ENCODE measurements around the gene TXNRD1.
"Not testable (repeated sequence)": the region's sequence is repeated elsewhere in the genome, so short reads cannot be mapped to it uniquely, and the experiment has no call there.

The TXNRD1 gene

DNA sequence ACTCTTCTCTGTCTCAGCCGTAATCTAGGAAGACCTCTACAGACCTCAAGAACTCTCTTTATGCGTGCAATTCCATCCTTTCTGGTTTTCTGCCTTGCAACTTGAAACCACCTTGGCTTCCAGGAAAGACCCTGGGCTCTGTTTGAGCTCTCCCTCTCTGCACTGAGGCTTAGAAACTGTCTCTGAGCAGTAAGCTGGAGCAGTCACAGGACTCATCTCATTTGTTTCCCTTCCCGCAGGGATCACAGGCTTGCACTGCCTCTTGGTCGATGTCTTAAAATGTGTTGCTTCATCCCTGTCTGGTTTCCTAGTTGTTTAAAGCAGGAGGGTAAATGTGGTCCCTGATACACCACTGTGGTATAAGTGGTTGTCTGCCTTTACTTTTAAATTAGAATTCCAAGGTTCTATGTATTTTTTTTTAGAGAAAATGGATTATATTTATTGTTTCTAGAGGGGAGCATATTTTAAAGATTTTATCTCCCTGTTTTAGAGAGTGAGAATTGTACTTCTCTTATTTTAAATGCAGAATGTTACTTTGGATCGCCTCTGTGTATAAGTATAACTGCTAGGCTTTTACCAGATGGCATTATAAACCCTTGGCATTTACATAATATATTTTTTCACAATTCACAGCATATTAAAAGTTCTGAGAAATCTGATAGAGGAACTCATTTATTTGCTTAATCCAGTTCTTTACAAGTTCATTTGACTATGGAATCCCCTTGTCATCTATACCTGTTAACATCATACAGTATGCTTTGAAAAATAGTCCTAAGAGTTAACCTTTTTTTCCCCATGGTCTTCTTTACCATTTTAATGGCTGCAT, 114.3 kb downstream of the TXNRD1 start:
- Histone ChIP-seq H3K9ac (ENCODE audit: low read length) (no peak overlapping the region), H3K27me3 (ENCODE audit: low read depth, low read length) (no peaks in the 10 kb centered on the region), H3K36me3 (replicated peaks; ENCODE audit: low read depth, low read length) (peaks cover 52% of the 10 kb centered on the region), H3K4me3 (ENCODE audit: low read length) (no peak overlapping the region), H2AFZ (ENCODE audit: low read depth, low read length) (no peak overlapping the region), H3K9me3 (ENCODE audit: insufficient read depth, low read length) (no peaks in the 10 kb centered on the region), H3K4me2 (ENCODE audit: low read length) (no peak overlapping the region), H4K20me1 (ENCODE audit: insufficient read depth, low read length) (no peaks in the 10 kb centered on the region), H3K27ac (ENCODE audit: low read length) (no peak overlapping the region), H3K4me1 (ENCODE audit: low read length) (peaks cover 3% of the 10 kb centered on the region; the same call in 1 of the 2 replicates), H3K79me2 (ENCODE audit: low read length) (no peaks in the 10 kb centered on the region)
- no peak for TF ChIP-seq EZH2phosphoT487 (IDR thresholded peaks at IDR 0.05; ENCODE audit: low read depth)
- TF ChIP-seq, protein P1, sequence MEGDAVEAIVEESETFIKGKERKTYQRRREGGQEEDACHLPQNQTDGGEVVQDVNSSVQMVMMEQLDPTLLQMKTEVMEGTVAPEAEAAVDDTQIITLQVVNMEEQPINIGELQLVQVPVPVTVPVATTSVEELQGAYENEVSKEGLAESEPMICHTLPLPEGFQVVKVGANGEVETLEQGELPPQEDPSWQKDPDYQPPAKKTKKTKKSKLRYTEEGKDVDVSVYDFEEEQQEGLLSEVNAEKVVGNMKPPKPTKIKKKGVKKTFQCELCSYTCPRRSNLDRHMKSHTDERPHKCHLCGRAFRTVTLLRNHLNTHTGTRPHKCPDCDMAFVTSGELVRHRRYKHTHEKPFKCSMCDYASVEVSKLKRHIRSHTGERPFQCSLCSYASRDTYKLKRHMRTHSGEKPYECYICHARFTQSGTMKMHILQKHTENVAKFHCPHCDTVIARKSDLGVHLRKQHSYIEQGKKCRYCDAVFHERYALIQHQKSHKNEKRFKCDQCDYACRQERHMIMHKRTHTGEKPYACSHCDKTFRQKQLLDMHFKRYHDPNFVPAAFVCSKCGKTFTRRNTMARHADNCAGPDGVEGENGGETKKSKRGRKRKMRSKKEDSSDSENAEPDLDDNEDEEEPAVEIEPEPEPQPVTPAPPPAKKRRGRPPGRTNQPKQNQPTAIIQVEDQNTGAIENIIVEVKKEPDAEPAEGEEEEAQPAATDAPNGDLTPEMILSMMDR (IDR thresholded peaks at IDR 0.05; ENCODE audit: low read depth, low read length) = no peak

DNA sequence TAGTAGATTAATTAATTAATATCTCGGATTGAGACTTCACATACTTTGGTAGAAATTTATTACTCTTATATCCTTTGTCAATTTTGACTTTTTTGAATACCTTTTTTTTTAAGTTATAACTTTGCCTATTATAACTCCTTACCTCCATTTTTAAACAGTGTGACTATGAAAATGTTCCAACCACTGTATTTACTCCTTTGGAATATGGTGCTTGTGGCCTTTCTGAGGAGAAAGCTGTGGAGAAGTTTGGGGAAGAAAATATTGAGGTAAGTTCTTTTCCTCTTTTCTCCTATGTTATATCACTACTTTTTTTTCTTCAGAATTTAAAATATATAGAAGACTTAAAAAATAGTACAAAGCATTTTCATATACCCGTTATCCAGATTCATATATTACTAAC, 115.8 kb downstream of the TXNRD1 start:
- Histone ChIP-seq H3K9ac (ENCODE audit: low read length) (no peak overlapping the region), H3K4me3 (ENCODE audit: low read length) (no peak overlapping the region), H3K27me3 (ENCODE audit: low read depth, low read length) (no peaks in the 10 kb centered on the region), H3K9me3 (ENCODE audit: insufficient read depth, low read length) (no peaks in the 10 kb centered on the region), H3K4me2 (ENCODE audit: low read length) (no peak overlapping the region), H3K36me3 (replicated peaks; ENCODE audit: low read depth, low read length) (peaks cover 49% of the 10 kb centered on the region), H4K20me1 (ENCODE audit: insufficient read depth, low read length) (no peaks in the 10 kb centered on the region), H3K27ac (ENCODE audit: low read length) (no peak overlapping the region), H2AFZ (ENCODE audit: low read depth, low read length) (no peak overlapping the region), H3K4me1 (ENCODE audit: low read length) (peaks cover 3% of the 10 kb centered on the region; the same call in 1 of the 2 replicates), H3K79me2 (ENCODE audit: low read length) (no peaks in the 10 kb centered on the region)
- TF ChIP-seq, protein P1 (IDR thresholded peaks at IDR 0.05; ENCODE audit: low read depth, low read length) = no peak
- no peak for TF ChIP-seq EZH2phosphoT487 (IDR thresholded peaks at IDR 0.05; ENCODE audit: low read depth)

DNA sequence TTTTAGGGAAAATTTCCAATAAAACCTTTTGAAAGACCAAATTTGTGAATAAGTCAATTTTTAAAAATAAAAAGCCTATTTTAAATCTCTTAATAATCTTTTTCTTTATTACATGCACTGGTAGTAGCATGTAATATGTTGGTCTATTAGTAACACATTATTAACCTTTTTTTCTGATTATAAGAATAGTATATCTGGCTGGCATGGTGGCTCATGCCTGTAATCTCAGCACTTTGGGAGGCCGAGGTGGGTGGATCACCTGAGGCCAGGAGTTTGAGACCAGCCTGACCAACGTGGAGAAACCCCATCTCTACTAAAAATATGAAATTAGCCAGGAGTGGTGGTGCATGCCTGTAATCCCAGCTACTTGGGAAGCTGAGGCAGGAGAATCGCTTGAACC, 116.7 kb downstream of the TXNRD1 start:
- not testable (repeated sequence) for H2AFZ ChIP-seq (ENCODE audit: low read depth, low read length); H3K79me2 ChIP-seq (ENCODE audit: low read length); H3K27ac ChIP-seq (ENCODE audit: low read length); H4K20me1 ChIP-seq (ENCODE audit: insufficient read depth, low read length); H3K9ac ChIP-seq (ENCODE audit: low read length); H3K9me3 ChIP-seq (ENCODE audit: insufficient read depth, low read length); H3K27me3 ChIP-seq (ENCODE audit: low read depth, low read length); H3K4me1 ChIP-seq (ENCODE audit: low read length); H3K4me3 ChIP-seq (ENCODE audit: low read length); H3K4me2 ChIP-seq (ENCODE audit: low read length)
- H3K36me3 ChIP-seq (replicated peaks; ENCODE audit: low read depth, low read length) = peaks cover 49% of the 10 kb centered on the region

DNA sequence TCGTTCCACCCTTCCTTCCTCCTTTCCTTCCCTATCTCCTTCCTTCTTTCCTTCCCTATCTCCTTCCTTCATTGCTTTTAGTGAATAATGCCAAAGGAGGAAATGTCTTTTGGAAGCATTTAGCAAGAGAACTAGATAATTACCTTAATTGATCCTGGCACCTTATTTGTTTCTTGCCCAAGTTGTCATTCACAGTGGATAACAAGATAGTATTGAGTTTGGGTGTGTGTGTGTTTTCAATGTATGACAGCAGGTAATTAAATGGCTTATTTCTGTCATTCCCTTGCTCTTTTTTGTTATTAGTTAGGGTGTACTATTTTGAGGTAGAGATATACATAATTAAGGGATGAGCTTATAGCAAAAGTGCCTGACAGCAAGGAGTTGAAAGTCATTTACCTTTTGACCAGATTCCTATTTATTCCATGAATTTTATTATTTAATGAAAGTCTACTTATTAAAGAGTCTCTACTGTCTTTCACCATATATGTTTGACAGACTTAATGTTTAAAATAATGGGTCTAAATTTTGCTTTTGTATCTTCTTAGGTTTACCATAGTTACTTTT, 118.2 kb downstream of the TXNRD1 start:
- Histone ChIP-seq H3K4me1 (ENCODE audit: low read length) (peaks cover 3% of the 10 kb centered on the region; the same call in 1 of the 2 replicates), H2AFZ (ENCODE audit: low read depth, low read length) (no peak overlapping the region), H3K4me3 (ENCODE audit: low read length) (no peak overlapping the region), H4K20me1 (ENCODE audit: insufficient read depth, low read length) (no peaks in the 10 kb centered on the region), H3K9me3 (ENCODE audit: insufficient read depth, low read length) (no peaks in the 10 kb centered on the region), H3K27ac (ENCODE audit: low read length) (no peak overlapping the region), H3K27me3 (ENCODE audit: low read depth, low read length) (no peaks in the 10 kb centered on the region), H3K79me2 (ENCODE audit: low read length) (no peaks in the 10 kb centered on the region), H3K9ac (ENCODE audit: low read length) (no peak overlapping the region), H3K36me3 (replicated peaks; ENCODE audit: low read depth, low read length) (peaks cover 46% of the 10 kb centered on the region), H3K4me2 (ENCODE audit: low read length) (no peak overlapping the region)
- no peak for TF ChIP-seq EZH2phosphoT487 (IDR thresholded peaks at IDR 0.05; ENCODE audit: low read depth)
- TF ChIP-seq, protein P1 (IDR thresholded peaks at IDR 0.05; ENCODE audit: low read depth, low read length) = no peak

All from OCI-LY3 (cell line).